Measurements from ENCODE around the gene CLCNKA. TPM values are rescaled to one million over a fixed set of nuclear protein-coding genes. Genes with fewer than 3 reads are reported as not detected.

The CLCNKA gene
- total and polyA plus RNA-seq, 2 experiments from 2014 or later: 1.3 TPM

DNA sequence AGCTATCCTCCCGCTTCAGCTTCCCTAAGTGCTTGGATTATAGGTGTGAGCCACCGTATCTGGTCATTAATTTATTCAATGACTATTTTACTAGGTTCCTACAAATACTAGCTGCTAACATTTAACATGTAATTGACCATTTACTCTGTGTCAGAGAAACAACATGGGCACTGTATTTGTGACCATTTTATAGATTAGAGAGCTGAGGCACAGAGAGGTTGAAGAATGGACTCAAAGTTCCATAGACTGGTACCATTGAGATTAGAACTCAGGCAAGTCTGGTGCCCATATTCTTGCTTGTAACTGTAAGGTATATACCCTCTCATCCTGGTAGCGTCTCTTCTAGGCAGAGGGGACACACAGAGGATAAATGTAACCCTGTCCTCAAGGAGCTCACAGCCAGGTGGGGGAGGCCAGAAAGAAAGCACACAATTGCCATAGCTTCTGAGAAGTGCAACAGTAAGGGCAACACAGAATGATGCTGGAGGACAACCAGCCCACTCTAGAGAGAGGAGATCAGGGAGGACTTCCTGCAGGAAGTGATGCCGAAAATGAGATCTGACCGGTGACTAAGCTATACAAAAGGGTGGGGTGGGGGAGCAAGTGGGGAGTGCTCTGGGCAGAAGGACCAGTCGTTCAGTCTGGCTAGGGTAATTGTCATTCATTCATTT is 14.0 kb upstream of the CLCNKA start:
- Histone ChIP-seq H4K20me1 (ENCODE audit: insufficient read depth, poor library complexity, severe bottlenecking) (no peaks in the 10 kb centered on the region), H3K9me2 (replicated peaks; ENCODE audit: insufficient read depth) (no peaks in the 10 kb centered on the region), H3K36me3 (replicated peaks; ENCODE audit: insufficient read depth, low read depth) (no peaks in the 10 kb centered on the region), H3K27ac (no peak overlapping the region), H3K9me3 (ENCODE audit: low read depth) (no peaks in the 10 kb centered on the region), H3K4me3 (no peak overlapping the region), H3K27me3 (no peaks in the 10 kb centered on the region), H3K4me1 (ENCODE audit: insufficient read depth) (peaks cover 5% of the 10 kb centered on the region), H3K4me2 (no peak overlapping the region), H2AFZ (no peak overlapping the region), H3K79me2 (no peaks in the 10 kb centered on the region)
- TF ChIP-seq, protein P1, sequence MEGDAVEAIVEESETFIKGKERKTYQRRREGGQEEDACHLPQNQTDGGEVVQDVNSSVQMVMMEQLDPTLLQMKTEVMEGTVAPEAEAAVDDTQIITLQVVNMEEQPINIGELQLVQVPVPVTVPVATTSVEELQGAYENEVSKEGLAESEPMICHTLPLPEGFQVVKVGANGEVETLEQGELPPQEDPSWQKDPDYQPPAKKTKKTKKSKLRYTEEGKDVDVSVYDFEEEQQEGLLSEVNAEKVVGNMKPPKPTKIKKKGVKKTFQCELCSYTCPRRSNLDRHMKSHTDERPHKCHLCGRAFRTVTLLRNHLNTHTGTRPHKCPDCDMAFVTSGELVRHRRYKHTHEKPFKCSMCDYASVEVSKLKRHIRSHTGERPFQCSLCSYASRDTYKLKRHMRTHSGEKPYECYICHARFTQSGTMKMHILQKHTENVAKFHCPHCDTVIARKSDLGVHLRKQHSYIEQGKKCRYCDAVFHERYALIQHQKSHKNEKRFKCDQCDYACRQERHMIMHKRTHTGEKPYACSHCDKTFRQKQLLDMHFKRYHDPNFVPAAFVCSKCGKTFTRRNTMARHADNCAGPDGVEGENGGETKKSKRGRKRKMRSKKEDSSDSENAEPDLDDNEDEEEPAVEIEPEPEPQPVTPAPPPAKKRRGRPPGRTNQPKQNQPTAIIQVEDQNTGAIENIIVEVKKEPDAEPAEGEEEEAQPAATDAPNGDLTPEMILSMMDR (IDR thresholded peaks at IDR 0.05; ENCODE audit: poor library complexity): no peak
- TF ChIP-seq EZH2 (IDR thresholded peaks at IDR 0.05; ENCODE audit: borderline replicate concordance) (no peak), EZH2phosphoT487 (IDR thresholded peaks at IDR 0.05; ENCODE audit: low read depth, severe bottlenecking, unreplicated experiment) (no peak)
- WGBS (ENCODE audit: low lambda C conversion rate, missing lambda C conversion rate): 84% methylated on average over 6 of the region's 6 CpGs
- no peak for DNase-seq (ENCODE audit: low spot score)

DNA sequence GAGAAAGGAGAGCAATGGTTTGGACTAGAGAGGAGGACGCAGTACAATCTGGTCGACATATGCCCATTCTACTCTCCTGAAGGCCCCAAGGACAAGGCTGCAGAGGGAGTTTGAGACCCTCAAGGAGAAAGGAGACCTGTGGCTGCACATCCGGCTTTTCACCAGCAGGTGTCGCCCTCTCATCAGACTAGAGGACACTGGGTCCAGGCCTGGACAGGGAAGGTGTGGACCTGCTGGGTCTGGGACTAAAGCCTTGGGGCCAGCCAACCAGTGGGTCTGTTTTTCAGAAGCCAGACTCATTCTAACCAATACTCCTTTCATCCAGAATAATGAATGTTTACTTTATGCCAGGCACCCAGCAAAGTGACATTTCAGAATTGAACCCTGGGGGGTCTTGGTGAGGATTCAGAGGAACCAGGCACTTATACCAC is 12.8 kb upstream of the CLCNKA start:
- H3K4me3 ChIP-seq: no peak overlapping the region
- no peaks in the 10 kb centered on the region for H3K9me2 ChIP-seq (replicated peaks; ENCODE audit: insufficient read depth)
- H3K4me2 ChIP-seq: no peak overlapping the region
- H3K79me2 ChIP-seq: no peaks in the 10 kb centered on the region
- H3K36me3 ChIP-seq (replicated peaks; ENCODE audit: insufficient read depth, low read depth): no peaks in the 10 kb centered on the region
- 3% methylated on average over 4 of the region's 4 CpGs for WGBS (ENCODE audit: low lambda C conversion rate, missing lambda C conversion rate)
- H3K27me3 ChIP-seq: no peaks in the 10 kb centered on the region
- no peak overlapping the region for H2AFZ ChIP-seq
- H3K9me3 ChIP-seq (ENCODE audit: low read depth): no peaks in the 10 kb centered on the region
- H3K4me1 ChIP-seq (ENCODE audit: insufficient read depth): peaks cover 17% of the 10 kb centered on the region
- TF ChIP-seq, protein P1 (IDR thresholded peaks at IDR 0.05; ENCODE audit: poor library complexity): peak; percentile 93
- no peak for TF ChIP-seq EZH2phosphoT487 (IDR thresholded peaks at IDR 0.05; ENCODE audit: low read depth, severe bottlenecking, unreplicated experiment)
- no peak for TF ChIP-seq EZH2 (IDR thresholded peaks at IDR 0.05; ENCODE audit: borderline replicate concordance)
- H3K27ac ChIP-seq: no peak overlapping the region
- peak; percentile 91 for DNase-seq (ENCODE audit: low spot score)
- no peaks in the 10 kb centered on the region for H4K20me1 ChIP-seq (ENCODE audit: insufficient read depth, poor library complexity, severe bottlenecking)

DNA sequence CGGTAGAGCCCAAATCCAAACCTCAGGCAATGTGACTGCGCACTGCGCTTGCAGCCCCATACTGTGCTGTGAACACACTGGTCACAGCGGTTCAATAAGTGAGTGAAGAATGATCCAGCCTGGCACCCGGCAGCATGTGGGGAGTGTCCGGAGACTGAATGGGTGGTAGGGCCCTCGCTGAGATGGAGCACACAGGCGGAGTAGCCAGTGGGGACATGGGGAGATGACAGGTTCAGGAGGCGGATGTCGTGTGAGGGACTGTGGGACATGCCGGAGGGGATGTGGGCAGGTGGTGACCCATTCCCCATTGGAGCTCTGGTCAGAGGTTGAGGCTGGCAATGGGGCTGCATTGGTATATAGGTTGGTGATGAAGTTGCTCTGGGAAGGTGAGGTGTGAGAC is 12.2 kb upstream of the CLCNKA start:
- WGBS (ENCODE audit: low lambda C conversion rate, missing lambda C conversion rate): 95% methylated on average over 11 of the region's 11 CpGs
- no peaks in the 10 kb centered on the region for H3K36me3 ChIP-seq (replicated peaks; ENCODE audit: insufficient read depth, low read depth)
- H3K9me2 ChIP-seq (replicated peaks; ENCODE audit: insufficient read depth): no peaks in the 10 kb centered on the region
- DNase-seq (ENCODE audit: low spot score): no peak
- H2AFZ ChIP-seq: no peak overlapping the region
- no peak overlapping the region for H3K27ac ChIP-seq
- no peak overlapping the region for H3K4me3 ChIP-seq
- no peaks in the 10 kb centered on the region for H3K9me3 ChIP-seq (ENCODE audit: low read depth)
- no peak for TF ChIP-seq EZH2 (IDR thresholded peaks at IDR 0.05; ENCODE audit: borderline replicate concordance)
- no peak for TF ChIP-seq EZH2phosphoT487 (IDR thresholded peaks at IDR 0.05; ENCODE audit: low read depth, severe bottlenecking, unreplicated experiment)
- TF ChIP-seq, protein P1 (IDR thresholded peaks at IDR 0.05; ENCODE audit: poor library complexity): no peak
- no peak overlapping the region for H3K4me2 ChIP-seq
- H4K20me1 ChIP-seq (ENCODE audit: insufficient read depth, poor library complexity, severe bottlenecking): no peaks in the 10 kb centered on the region
- no peaks in the 10 kb centered on the region for H3K27me3 ChIP-seq
- H3K4me1 ChIP-seq (ENCODE audit: insufficient read depth): peaks cover 22% of the 10 kb centered on the region
- no peaks in the 10 kb centered on the region for H3K79me2 ChIP-seq
